MM.1S (cell line): Measurements from ENCODE around the gene DRC7.

Experiments used
- DNase-seq: peaks from one replicate; pipeline ENCODE4 v3.0.0-alpha.2; 2015
- H2AFZ ChIP-seq: fragments of 300-600 bp; sonication (generic); 2 replicates; pipeline ENCODE4 v1.6.0; 2016; ENCODE audit warnings: antibody characterized with exemption, low read length
- H3F3A ChIP-seq: fragments of 300-600 bp; sonication (generic); 2 replicates; pipeline ENCODE4 v1.6.1; 2016; ENCODE audit warnings: mild to moderate bottlenecking, antibody characterized with exemption, low read length, moderate library complexity, mixed read lengths; ENCODE audit not compliant: insufficient read depth
- H3K27ac ChIP-seq: fragments of 300-600 bp; sonication (generic); 2 replicates; pipeline ENCODE4 v1.5.1; 2016; ENCODE audit warnings: mild to moderate bottlenecking, low read length
- H3K27me3 ChIP-seq: fragments of 300-600 bp; sonication (generic); replicated peaks from 2 replicates; pipeline ENCODE4 v1.6.0; 2016; ENCODE audit warnings: low read length; ENCODE audit not compliant: insufficient read depth
- H3K36me3 ChIP-seq: fragments of 300-600 bp; sonication (generic); replicated peaks from 2 replicates; pipeline ENCODE4 v1.6.1; 2016; ENCODE audit warnings: mild to moderate bottlenecking, low read length, mixed read lengths; ENCODE audit not compliant: insufficient read depth
- H3K4me1 ChIP-seq: fragments of 300-600 bp; sonication (generic); 2 replicates; pipeline ENCODE4 v1.6.1; 2016; ENCODE audit warnings: low read length, mixed read lengths
- H3K4me2 ChIP-seq: fragments of 300-600 bp; sonication (generic); 2 replicates; pipeline ENCODE4 v1.6.0; 2016; ENCODE audit warnings: low read depth, low read length
- H3K4me3 ChIP-seq: fragments of 300-600 bp; sonication (generic); 2 replicates; pipeline ENCODE4 v1.5.1; 2016; ENCODE audit warnings: low read length, mixed read lengths
- H3K79me2 ChIP-seq: fragments of 300-600 bp; sonication (generic); 2 replicates; pipeline ENCODE4 v1.6.1; 2016; ENCODE audit warnings: mixed run types, low read length, mixed read lengths
- H3K9ac ChIP-seq: fragments of 300-600 bp; sonication (generic); 2 replicates; pipeline ENCODE4 v1.6.1; 2016; ENCODE audit warnings: low read length, mixed read lengths
- H3K9me2 ChIP-seq: fragments of 300-600 bp; sonication (generic); replicated peaks from 2 replicates; pipeline ENCODE4 v1.6.1; 2016; ENCODE audit warnings: mild to moderate bottlenecking, low read length, mixed read lengths; ENCODE audit not compliant: insufficient read depth
- H3K9me3 ChIP-seq: fragments of 300-600 bp; sonication (generic); replicated peaks from 2 replicates; pipeline ENCODE4 v1.6.1; 2016; ENCODE audit warnings: mild to moderate bottlenecking, low read length, mixed read lengths; ENCODE audit not compliant: insufficient read depth
- H4K20me1 ChIP-seq: fragments of 300-600 bp; sonication (generic); 2 replicates; pipeline ENCODE4 v1.6.1; 2016; ENCODE audit warnings: mild to moderate bottlenecking, low read length, moderate library complexity, mixed read lengths; ENCODE audit not compliant: insufficient read depth
- CTCF ChIP-seq: fragments of 300-600 bp; sonication (generic); IDR thresholded peaks from 2 replicates; pipeline ENCODE4 v1.5.1; 2016; ENCODE audit warnings: antibody characterized with exemption, low read length, mixed read lengths
- EZH2 ChIP-seq: fragments of 300-600 bp; sonication (generic); optimal IDR thresholded peaks from 2 replicates; pipeline ENCODE3; 2017; ENCODE audit warnings: low read depth, mild to moderate bottlenecking, antibody characterized with exemption, low read length, mixed read lengths
- EZH2phosphoT487 ChIP-seq: fragments of 300-600 bp; sonication (generic); IDR thresholded peaks from 2 replicates; pipeline ENCODE4 v1.6.1; 2018; ENCODE audit warnings: antibody characterized with exemption, low read length

The DRC7 gene

GRCh38 chr16:57766714-57767348, 72.2 kb downstream of the DRC7 start:
- no peak for TF ChIP-seq CTCF
- no peak for TF ChIP-seq EZH2phosphoT487
- no peak for TF ChIP-seq EZH2
- Histone ChIP-seq H3K79me2 (no peaks in the 10 kb centered on the region), H3K4me3 (no peak overlapping the region), H3K36me3 (no peaks in the 10 kb centered on the region), H3K27me3 (no peaks in the 10 kb centered on the region), H3K9me2 (no peaks in the 10 kb centered on the region), H3K4me1 (no peaks in the 10 kb centered on the region), H3K9ac (no peak overlapping the region), H3K27ac (no peak overlapping the region), H3F3A (no peaks in the 10 kb centered on the region), H2AFZ (no peak overlapping the region), H4K20me1 (no peaks in the 10 kb centered on the region), H3K9me3 (no peaks in the 10 kb centered on the region), H3K4me2 (no peak overlapping the region)
- DNase-seq: no peak

DNA sequence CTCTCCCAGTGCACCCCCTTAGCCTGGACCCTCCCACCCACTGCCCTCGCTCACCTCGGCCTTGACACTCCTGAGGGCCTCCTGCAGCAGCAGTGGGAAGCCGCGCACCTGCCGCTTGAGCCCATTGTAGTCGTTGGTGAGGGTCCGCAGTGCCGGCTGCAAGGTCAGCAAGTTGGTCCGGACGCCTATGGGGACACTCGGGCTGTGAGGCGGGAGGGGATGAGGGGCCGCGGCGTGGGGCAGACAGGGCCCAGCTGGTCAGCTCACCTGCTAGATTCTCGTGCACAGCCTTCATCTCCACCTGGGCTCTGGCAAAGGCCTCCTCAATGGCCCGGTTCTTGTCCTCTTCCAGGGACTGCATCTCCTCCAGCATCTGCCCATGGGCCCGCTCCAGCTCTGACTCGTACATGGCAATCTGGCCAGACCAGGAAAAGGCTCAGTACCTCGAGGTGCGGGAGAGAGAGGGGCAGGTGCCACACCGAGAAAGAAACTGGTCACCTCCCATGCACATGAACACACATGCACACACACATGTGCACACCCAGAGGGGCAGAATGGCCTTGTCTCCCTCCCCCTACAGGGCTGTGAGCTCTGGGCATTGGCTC, 75.0 kb downstream of the DRC7 start:
- H3K9me3 ChIP-seq: no peaks in the 10 kb centered on the region
- no peak overlapping the region for H3K27ac ChIP-seq
- no peaks in the 10 kb centered on the region for H3K27me3 ChIP-seq
- H3K4me2 ChIP-seq: no peak overlapping the region
- no peaks in the 10 kb centered on the region for H3K4me1 ChIP-seq
- no peaks in the 10 kb centered on the region for H3F3A ChIP-seq
- no peak for DNase-seq
- H3K9ac ChIP-seq: no peak overlapping the region
- TF ChIP-seq EZH2: no peak
- no peak for TF ChIP-seq EZH2phosphoT487
- no peak for TF ChIP-seq CTCF
- no peaks in the 10 kb centered on the region for H4K20me1 ChIP-seq
- no peaks in the 10 kb centered on the region for H3K36me3 ChIP-seq
- no peak overlapping the region for H2AFZ ChIP-seq
- no peaks in the 10 kb centered on the region for H3K79me2 ChIP-seq
- H3K4me3 ChIP-seq: no peak overlapping the region
- no peaks in the 10 kb centered on the region for H3K9me2 ChIP-seq

DNA sequence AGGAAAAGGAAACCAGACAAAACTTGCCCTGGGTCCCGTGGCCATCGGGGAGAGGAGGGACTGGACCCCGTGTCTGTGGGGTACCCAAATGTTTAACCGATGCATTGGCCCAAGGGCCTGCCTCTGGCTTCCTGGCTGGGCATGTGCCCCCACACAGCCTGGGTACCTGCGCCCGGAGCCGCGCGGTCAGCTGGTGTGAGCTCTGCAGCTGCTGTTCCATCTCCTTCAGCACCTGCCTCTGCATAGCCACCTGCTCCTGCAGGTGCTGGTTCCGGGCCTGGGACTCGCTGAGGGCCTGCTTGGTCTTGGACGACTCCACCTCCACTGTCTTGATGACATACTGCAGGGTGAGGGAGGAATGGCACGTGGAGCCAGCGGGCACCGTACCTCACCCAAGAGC, 75.8 kb downstream of the DRC7 start:
- Histone ChIP-seq H3K4me2 (no peak overlapping the region), H3F3A (no peaks in the 10 kb centered on the region), H3K9me2 (no peaks in the 10 kb centered on the region), H3K9ac (no peak overlapping the region), H3K79me2 (no peaks in the 10 kb centered on the region), H3K4me1 (no peaks in the 10 kb centered on the region), H3K36me3 (no peaks in the 10 kb centered on the region), H2AFZ (no peak overlapping the region), H3K27me3 (no peaks in the 10 kb centered on the region), H3K4me3 (no peak overlapping the region), H4K20me1 (no peaks in the 10 kb centered on the region), H3K27ac (no peak overlapping the region), H3K9me3 (no peaks in the 10 kb centered on the region)
- TF ChIP-seq CTCF: no peak
- no peak for TF ChIP-seq EZH2phosphoT487
- no peak for TF ChIP-seq EZH2
- no peak for DNase-seq
